ENCODE data around the gene LTO1. TPM values are rescaled to one million over a fixed set of nuclear protein-coding genes. Genes with fewer than 3 reads are reported as not detected.

LTO1 gene
- total RNA-seq, 1 donor from 2014 or later: 52.5 TPM

DNA sequence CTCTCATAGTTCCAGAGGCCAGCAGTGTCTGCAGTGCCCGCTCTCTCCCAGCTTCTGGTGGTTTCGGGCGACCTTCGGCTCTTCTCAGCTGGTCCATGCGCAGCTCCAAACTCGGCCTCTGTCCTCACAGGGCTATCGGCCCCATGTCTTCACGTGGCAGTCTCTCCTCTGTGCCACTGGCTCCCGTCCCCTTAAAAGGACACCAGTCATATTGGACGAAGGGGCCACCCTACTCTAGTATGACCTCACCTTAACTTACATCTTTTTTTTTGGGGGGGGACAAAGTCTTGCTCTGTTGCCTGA, 13.8 kb downstream of the LTO1 start:
- DNase-seq (no peak), ATAC-seq (ENCODE audit: low read depth) (no peak)
- Mint-ChIP-seq H3K27ac (no peak overlapping the region), H3K4me3 (no peak overlapping the region), H3K9me3 (no peaks in the 10 kb centered on the region), H3K36me3 (ENCODE audit: low read depth) (peaks cover 38% of the 10 kb centered on the region), H3K4me1 (no peaks in the 10 kb centered on the region), H3K27me3 (no peaks in the 10 kb centered on the region)
- ChIA-PET CTCF (interaction anchor here (1.0 kb wide), 2 partner anchors 9 to 18 kb away, joined by 3 read pairs; no protein-coding TSS in a partner anchor), POLR2A (no interaction called here)
- intact Hi-C loops (cut with micrococcal nuclease): no loop called here
- TF ChIP-seq CTCF (IDR thresholded peaks at IDR 0.05): no peak

DNA sequence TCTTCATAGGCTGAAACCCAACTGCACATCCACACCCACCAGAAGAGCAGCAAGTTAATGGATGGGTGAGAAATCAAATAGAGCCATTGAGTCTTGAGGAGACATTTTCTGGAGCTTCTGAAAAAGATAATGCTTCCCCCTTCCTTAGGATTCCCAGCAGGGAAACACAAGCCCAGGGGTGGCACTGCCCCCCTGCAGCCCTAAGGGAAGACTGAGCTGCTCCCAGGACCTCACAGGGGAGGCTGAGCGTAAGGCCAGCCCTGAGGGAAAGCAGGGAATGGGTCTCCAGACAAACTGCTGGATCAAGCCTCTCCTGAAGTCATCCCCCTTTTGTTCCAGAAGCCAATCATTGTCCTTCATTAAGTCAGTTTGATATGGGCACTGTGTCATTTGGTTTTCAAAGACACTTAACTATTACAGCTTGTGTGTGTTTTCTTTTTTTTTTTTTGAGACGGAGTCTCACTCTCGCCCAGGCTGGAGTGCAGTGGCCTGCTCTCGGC, 15.1 kb downstream of the LTO1 start:
- ChIA-PET POLR2A (no interaction called here), CTCF (no interaction called here)
- ATAC-seq (ENCODE audit: low read depth): no peak
- no peaks in the 10 kb centered on the region for H3K27me3 Mint-ChIP-seq
- no peaks in the 10 kb centered on the region for H3K9me3 Mint-ChIP-seq
- H3K27ac Mint-ChIP-seq: no peak overlapping the region
- H3K4me1 Mint-ChIP-seq: no peaks in the 10 kb centered on the region
- TF ChIP-seq CTCF (IDR thresholded peaks at IDR 0.05): no peak
- peaks cover 26% of the 10 kb centered on the region for H3K36me3 Mint-ChIP-seq (ENCODE audit: low read depth)
- no peak overlapping the region for H3K4me3 Mint-ChIP-seq
- intact Hi-C loops (cut with micrococcal nuclease): no loop called here
- DNase-seq: no peak

DNA sequence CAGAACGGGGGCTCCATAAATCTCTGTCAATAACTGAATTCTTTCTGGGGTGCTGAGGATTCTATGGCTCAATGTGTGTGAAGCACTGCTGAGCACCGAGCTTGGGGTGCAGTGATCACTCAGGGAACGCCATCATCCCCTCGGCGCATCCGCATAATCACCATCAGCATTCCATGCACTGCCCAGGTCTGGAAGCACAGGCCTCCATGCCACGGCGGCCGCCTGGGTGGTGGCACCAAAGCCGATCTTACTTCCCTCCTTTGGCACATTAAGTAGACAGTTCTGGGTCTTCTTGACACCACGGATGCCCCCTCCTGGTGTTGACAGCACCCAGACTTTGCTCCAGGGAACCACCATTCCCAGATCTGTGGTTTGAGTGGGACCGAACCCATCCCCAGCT, 15.6 kb downstream of the LTO1 start:
- no peak for ATAC-seq (ENCODE audit: low read depth)
- TF ChIP-seq CTCF (IDR thresholded peaks at IDR 0.05): no peak
- no peak for DNase-seq
- Mint-ChIP-seq H3K4me1 (no peaks in the 10 kb centered on the region), H3K27me3 (no peaks in the 10 kb centered on the region), H3K36me3 (ENCODE audit: low read depth) (peaks cover 22% of the 10 kb centered on the region), H3K27ac (no peak overlapping the region), H3K9me3 (no peaks in the 10 kb centered on the region), H3K4me3 (no peak overlapping the region)
- POLR2A ChIA-PET: no interaction called here
- intact Hi-C loops (cut with micrococcal nuclease): no loop called here
- CTCF ChIA-PET: no interaction called here

- Mint-ChIP-seq H3K9me3 (no peaks in the 10 kb centered on the region), H3K27ac (no peak overlapping the region), H3K36me3 (ENCODE audit: low read depth) (peaks cover 15% of the 10 kb centered on the region), H3K27me3 (no peaks in the 10 kb centered on the region), H3K4me3 (no peak overlapping the region), H3K4me1 (no peaks in the 10 kb centered on the region)
- ATAC-seq (ENCODE audit: low read depth): no peak
- intact Hi-C loops (cut with micrococcal nuclease): no loop called here
- POLR2A ChIA-PET: no interaction called here
- CTCF ChIA-PET: interaction anchor here (1.2 kb wide), 1 partner anchor 11 kb away, joined by 3 read pairs; no protein-coding TSS in a partner anchor
- no peak for DNase-seq
- TF ChIP-seq CTCF (IDR thresholded peaks at IDR 0.05): no peak
Measured at GRCh38 chr11:69658626-69659450, 16.3 kb downstream of the LTO1 start.

- no peak overlapping the region for H3K27ac Mint-ChIP-seq
- TF ChIP-seq CTCF (IDR thresholded peaks at IDR 0.05): no peak
- CTCF ChIA-PET: interaction anchor here (1.2 kb wide), 1 partner anchor 11 kb away, joined by 3 read pairs; no protein-coding TSS in a partner anchor
- peaks cover 12% of the 10 kb centered on the region for H3K36me3 Mint-ChIP-seq (ENCODE audit: low read depth)
- H3K27me3 Mint-ChIP-seq: no peaks in the 10 kb centered on the region
- no peaks in the 10 kb centered on the region for H3K4me1 Mint-ChIP-seq
- no peak for DNase-seq
- H3K4me3 Mint-ChIP-seq: no peak overlapping the region
- intact Hi-C loops (cut with micrococcal nuclease): no loop called here
- ATAC-seq (ENCODE audit: low read depth): no peak
- POLR2A ChIA-PET: no interaction called here
- no peaks in the 10 kb centered on the region for H3K9me3 Mint-ChIP-seq
Measured at GRCh38 chr11:69657911-69658625, 17.1 kb downstream of the LTO1 start.
